ENCODE data around the gene TMEM271.
"Not testable (repeated sequence)": the region's sequence is repeated elsewhere in the genome, so short reads cannot be mapped to it uniquely, and the experiment has no call there.

TMEM271 gene

DNA sequence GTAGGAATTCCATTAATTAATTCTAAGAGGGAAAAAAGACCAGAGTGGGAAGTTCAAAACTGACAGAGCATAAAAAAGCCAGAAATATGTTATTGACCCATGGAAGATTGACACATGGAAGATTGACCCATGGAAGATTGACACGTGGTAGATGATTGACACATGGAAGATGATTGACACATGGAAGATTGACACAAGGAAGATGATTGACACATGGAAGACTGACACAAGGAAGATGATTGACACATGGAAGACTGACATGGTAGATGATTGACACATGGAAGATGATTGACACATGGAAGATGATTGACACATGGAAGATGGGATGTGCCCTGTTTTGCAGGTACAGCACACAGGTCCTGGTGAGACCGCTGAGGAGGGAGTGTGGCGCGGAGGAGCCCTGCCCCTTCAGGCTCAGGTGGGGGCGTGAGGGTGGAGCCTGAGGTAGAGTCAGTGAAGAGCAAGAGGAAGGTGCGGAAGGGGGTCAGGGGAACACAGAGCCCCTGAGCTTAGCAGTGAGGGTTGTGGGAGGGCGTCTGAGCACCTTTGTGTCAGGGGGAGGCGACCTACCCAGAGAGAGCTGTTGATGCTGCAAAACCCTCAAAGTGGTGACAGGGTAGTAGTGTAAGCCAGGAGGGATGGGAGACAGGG lies 33.4 kb upstream of the TMEM271 start:
- no peak for DNase-seq

DNA sequence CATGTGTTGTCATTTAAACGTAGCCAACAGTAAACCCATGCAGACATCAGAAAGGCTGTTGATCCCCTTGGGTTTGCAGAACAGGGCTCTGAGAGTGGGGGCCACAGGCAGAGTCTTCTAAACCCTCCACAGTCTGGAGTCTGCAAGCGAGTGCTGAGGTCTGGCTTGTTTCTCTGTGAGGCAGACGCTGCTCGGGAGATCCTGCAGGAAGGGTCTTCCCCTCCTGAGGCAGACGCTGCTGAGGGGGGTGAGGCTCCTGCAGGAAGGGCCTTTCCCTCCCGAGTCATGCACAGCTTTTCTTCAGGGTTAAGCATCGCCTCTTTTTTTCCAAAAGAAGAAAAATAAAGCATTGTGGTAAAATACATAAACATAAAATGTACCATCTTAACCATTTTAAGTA lies 32.1 kb upstream of the TMEM271 start:
- no peak for DNase-seq

DNA sequence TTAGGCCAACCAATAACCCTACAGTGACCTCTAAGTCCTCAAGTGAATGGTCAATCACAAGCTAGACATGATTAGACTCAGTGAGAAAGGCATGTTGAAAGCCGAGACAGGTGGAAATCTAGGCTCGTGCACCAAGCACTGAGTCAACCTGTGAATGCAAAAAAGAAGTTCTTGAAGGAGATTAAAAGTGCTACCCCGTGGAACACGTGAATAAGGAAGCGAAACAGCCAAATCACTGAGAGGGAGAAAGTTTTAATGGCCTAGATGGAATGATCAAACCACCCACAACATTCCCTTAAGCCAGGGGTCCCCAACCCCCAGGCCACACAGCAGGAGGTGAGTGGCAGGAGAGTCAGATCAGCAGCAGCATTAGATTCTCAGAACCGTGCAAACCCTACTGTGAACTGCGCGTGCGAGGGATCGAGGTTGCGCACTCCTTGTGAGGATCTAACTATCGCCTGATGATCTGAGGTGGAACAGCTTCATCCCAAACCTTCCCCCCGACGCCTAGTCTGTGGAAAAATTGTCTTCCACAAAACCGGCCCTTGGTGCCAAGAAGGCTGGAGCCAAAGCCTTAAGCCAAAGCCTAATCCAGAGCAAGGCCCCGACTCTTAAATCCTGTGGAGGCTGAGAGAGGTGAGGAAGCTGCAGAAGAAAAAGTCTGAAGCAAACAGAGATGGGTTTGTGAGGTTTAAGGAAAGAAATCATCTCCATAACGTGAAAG lies 29.8 kb upstream of the TMEM271 start:
- no peak for DNase-seq

DNA sequence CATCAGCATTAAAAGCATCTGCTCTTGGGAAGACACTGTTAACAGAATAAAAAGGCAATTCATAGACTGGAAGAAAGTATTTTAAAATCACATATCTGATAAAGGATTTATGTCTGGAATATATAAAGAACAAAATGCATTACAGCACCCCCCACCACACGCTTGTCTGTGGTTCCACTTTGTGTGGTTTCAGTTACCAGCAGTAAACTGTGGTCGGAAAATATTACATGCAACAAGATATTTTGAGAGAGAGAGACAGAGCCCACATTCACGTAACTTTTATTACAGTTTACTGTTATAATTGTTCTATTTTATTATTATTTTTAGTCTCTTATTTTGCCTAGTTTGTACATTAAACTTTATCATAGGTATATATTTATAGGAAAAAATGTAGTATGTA lies 28.0 kb upstream of the TMEM271 start:
- DNase-seq: no peak

DNA sequence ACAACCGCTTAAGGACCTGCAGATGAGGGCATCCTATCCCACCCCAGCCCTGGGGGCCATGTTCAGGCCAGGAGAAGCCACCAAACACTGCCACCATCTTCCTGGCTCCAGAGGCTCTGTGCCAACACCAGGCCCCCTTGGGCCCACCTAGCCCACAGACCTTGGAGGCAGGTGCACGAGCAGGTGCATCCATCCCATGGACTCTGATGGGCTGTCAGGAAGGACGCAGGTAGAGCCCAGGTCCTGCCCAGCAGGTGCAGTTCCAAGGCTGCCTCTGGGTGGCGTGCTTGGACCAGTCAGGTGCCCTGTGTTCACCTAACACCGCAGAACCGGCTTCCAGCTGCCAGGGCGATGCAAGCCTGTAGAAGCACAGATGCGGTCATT lies 26.5 kb upstream of the TMEM271 start:
- peak; percentile 14 for DNase-seq

DNA sequence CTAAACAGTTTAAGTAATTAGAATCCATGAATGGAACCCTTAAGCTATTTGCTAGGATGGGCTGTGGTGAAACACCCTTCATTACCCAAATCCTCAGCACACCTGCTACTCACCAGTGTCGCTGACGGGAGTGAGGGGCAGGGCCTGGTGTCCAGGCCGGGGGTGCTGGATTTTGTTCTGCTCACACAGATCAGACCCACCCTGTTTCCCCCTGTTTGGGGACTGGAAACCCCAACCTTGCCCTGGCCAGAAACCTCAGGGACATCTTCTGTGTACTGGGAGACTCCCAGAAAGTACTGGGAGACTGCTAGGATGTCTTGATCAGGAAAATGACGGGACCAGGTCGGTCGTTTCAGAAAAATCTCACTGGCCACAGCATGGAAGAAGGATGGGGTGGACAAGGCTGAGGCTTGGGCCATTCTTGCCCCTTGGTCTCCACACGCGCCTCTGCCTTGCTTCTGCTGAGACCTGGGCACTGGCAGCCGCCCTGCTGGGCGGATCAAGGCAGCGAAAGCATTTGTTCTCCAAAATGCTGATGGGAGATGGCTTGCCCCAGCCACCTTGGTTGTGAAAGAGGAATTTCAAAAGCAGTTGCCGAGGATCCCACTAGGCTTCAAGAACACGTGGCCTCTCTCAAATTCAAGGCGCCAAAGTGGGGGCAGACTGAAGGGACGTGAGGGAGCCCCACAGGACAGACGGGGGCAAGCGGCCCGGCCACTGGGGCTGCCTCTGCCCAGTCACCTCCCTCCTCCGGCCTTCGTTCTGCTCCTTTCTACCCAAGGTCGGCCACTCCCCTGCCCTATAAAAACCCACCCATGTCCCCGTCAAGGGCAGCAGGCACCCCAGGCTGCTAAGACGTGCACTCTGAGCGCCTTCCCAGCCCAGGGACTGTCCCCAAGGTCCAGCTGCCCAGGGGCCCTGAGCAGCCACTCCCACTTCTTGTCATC lies 25.8 kb upstream of the TMEM271 start:
- no peak for DNase-seq

DNA sequence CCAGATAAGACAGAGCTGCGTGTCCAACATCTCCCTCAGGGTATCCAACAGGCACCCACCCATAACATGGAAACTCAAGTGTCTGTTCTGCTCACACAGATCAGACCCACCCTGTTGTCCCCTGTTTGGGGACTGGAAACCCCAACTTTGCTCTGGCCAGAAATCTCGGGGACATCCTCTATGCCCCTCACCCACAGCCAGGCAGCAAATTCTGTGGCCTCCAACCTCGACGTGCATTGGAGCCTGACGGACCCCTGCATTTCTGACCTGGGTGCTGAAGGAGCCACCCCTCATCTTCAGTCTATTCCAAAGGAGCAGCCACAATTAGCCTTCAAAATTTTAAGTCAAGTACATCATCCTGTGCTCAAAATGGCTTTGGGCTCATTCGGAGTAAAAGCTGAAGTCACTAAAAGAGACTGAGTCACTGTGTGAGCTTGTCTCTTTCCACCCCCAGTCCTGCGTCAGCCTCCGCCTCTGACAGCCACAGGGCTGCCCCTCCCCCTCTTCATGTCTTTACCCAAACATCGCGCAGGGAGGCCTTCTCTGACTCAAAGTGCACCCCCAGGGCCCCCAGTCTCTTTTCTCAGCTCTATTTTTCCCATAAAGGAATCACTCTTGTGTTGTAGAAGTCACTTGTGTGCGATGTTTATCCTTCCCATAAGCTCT lies 24.9 kb upstream of the TMEM271 start:
- DNase-seq: no peak

DNA sequence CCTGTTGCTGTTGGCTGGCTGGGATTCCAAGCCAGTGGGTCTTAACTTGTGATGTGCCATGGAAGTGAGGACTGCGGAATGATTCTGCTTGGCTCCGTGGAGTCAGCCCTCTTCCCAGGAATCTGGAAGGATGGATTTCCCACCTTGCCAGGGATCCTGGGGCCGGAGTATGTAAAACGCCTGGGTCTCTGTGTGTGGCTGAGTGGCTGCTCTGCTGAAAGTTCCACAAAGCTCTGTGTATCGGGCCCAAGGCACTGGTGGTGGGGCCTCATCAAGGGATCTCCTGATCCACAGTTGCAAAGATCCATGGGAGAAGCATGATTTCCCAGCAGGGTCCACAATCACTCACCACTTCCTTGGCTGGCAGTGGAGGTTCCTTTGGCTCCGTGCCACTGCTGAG lies 24.1 kb upstream of the TMEM271 start:
- no peak for DNase-seq

DNA sequence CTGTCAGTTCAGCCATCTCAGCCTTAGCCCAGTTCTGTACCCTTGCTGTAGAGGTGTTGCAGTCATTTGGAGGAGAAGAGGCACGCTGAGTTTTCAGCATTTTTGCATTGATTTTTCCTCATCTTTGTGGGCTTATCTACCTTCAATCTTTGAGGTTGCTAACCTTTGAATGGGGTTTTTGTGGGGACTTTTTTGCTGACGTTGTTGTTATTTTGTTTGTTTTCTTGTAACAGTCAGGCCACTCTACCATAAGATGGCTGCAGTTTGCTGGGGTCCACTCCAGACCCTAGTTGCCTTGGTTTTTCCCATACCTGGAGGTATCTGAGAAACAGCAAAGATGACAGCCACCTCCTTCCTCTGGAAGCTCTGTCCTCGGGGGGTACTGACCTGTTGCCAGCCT lies 22.8 kb upstream of the TMEM271 start:
- no peak for DNase-seq

DNA sequence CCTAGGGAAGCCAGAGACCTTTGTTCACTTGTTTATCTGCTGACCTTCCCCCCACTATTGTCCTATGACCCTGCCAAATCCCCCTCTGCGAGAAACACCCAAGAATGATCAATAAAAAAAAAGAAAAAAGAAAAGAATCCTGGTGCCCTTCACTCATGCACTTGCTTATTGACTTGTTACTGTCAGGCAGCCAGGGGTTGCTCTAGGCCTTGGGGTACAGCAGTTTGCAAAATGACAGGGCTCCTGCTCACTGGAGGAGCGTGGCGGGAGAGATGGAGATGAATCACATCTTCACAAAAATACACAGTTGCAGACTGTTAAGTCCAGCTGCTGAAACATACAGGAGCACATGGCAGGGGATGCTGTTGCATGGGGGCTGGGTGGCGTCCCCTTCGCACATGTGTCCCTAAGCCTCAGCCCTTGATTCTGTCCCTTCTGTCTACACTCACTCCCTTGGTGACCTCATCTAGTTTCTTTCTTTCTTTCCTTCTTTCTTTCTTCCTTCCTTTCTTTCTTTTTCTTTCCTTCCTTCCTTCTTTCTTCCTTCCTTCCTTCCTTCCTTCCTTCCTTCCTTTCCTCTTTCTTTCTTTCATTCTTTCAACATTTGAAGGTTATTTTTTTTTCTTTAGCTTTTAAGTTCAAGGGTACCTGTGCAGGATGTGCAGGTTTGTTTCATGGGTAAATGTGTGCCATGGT lies 16.9 kb upstream of the TMEM271 start:
- no peak for DNase-seq

DNA sequence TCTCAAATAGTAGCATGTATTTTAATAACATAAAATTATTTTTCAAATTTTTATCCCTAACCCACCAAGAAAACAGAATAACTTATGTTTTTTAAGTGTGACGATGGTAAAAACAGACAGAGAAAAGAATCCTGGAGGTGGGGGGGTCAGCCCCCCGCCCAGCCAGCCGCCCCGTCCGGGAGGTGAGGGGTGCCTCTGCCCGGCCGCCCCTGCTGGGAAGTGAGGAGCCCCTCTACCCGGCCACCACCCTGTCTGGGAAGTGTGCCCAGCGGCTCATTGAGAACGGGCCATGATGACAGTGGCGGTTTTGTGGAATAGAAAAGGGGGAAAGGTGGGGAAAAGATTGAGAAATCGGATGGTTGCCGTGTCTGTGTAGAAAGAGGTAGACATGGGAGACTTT lies 16.1 kb upstream of the TMEM271 start:
- not testable (repeated sequence) for DNase-seq

DNA sequence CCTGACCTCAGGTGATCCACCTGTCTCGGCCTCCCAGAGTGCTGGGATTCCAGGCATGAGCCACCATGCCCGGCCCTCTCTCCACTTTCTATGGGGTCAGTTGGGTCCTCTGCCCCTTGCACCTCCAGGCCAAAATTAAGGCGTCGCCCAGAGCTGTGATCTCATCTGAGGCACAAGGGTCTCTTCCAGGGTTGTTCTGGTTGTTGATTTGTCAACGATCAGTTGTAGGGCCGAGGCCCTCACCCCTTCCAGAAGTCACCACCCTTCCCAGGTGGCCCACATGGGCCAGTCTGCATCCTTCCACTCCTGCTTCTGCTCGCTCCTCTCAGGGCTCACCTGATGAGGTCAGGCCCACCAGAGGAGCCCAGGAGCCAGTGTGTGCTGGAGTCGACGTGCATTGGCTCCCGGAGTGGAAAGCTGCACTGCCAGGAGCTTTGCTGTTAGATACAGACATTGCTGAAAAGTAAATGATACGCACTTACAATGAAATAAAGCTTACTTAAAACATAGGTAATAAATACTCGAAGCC lies 14.3 kb upstream of the TMEM271 start:
- DNase-seq: no peak

DNA sequence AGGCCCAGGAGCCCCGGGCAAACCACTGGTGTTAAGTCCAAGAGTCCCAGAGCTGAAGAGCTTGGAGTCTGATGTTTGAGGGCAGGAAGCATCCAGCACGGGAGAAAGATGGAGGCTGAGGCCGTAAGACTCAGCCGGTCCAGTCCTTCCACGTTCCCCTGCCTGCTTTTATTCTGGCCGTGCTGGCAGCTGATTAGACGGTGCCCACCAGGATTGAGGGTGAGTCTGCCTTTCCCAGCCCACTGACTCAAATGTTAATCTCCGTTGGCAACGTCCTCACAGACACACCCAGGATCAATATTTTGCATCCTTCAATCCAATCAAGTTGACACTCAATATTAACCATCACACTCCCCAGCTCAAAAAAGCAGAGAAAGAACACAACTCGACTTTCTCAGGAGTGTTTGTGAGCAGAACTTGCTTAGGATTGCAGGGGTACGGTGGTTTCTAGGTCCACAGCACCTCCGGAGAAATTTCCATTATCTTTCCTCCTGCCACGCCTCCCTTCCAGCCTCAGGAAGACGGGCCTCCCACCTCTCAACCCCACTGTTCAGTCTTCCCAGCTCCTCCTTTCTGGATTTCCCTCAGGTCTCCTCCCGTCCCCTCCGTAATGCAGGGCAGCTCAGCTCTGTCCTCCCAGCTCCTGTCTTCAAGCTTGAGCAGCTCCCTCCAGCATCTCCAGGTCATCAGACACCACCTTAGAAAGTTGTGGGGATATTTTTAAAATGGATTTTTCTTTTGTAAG lies 13.3 kb upstream of the TMEM271 start:
- no peak for DNase-seq

DNA sequence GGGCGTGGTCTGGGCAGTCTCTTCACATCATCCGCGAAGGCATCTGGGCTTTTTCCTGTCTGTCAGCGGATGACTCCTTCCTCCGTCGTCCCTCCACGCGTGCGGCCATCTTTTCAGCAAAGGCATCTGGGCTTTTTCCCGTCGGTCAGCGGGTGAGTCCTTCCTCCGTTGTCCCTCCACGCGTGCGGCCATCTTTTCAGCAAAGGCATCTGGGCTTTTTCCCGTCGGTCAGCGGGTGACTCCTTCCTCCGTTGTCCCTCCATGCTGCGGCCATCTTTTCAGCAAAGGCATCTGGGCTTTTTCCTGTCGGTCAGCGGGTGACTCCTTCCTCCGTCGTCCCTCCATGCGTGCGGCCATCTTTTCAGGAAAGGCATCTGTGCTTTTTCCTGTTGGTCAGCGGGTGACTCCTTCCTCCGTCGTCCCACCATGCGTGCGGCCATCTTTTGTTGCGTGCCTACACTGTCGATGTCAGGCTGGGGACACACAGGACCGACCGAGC lies 12.3 kb upstream of the TMEM271 start:
- no peak for DNase-seq

DNA sequence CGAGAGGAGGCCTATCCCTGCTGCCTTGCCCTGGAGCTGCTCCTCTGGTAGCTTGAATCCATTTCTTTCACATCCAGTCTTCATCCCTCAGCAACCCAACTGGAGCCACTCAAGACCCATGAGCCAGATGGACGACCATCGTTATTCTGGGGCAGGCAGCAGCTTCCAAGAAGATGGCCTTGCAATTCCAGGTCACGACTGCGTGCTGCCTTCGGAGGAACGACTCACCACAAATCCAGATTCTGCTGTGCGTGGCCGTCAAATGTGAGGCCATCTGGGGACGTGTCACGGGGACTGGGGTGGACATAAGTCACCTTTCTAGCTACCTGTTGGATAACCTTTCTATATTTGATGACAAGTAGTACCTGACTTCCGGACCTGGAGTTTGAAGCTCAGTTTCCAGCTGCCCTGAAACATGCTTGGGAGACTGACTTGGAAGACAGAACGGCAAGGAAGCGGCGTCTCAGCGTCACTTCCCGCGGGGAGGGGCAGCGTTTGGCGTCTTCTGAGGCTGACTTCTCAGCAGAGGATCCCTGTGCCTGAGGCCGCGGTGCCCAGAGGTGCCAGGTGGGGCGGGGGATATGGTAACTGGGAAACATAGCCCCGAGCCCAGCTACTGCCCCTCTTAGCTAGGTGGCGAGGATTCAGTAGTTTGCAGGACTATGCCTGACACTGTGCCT lies 11.7 kb upstream of the TMEM271 start:
- DNase-seq: no peak

DNA sequence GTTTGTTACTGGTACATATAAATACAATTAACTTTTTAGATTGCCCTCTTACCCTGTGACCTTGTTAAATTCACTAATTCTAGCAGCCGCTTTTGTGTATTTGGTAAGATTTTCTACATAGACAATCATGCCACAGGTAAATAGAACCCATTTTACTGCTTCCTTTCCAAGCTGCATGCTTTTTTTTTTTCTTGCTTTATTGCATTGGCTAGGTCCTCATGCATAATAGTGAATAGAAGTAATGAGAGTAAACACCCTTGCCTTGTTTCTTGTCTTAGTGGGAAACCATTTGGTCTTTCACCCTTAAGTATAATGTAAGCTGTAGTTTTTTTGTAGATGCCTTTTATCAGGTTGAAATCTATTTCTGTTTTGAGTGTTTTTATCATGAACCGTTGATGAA lies 7.7 kb upstream of the TMEM271 start:
- no peak for DNase-seq

DNA sequence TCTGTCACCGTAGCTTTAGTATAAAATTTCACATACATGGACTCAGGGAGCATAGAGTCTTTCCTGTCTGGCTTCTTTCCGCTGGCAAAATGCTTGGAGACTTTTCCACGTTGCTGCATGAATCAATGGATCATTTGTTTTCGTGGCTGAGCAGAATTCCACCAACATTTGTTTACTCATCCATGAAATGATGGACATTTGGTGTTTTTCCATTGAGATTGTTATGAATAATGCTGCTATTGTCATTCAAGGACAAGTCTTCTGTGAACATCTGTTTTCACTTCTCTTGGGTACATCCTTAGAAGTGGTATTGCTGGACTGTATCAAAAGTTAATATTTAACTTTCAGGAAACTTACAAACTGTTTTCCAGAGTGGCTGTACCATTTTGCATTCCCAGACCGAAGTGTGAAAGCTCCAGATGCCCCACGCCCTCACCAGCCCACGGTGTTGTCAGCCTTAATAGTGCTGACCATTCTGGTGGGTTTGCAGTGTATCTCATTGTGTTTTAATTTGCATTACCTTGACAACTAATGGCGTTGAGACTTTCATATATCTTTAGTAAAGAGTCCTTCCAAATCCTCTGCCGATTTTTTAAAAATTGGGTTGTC lies 5.8 kb upstream of the TMEM271 start:
- no peak for DNase-seq

DNA sequence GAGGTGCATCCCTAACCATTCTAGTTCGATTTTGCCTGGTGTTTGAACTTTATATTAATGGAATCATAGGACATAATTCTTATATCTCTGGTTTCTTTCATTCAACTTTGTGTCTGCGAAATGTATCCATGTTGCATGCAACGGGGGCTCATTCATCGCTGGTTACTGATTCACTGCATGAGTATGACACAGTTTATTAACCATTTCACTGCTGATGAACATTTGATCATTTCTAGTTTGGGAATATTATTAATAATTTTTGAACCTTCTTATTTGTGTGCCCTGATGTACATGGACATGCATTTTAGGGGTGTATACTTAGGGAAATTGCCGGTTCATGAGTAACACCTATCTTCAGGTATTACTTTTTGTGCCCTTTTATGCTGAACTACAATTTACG lies 5.1 kb upstream of the TMEM271 start:
- DNase-seq: no peak

DNA sequence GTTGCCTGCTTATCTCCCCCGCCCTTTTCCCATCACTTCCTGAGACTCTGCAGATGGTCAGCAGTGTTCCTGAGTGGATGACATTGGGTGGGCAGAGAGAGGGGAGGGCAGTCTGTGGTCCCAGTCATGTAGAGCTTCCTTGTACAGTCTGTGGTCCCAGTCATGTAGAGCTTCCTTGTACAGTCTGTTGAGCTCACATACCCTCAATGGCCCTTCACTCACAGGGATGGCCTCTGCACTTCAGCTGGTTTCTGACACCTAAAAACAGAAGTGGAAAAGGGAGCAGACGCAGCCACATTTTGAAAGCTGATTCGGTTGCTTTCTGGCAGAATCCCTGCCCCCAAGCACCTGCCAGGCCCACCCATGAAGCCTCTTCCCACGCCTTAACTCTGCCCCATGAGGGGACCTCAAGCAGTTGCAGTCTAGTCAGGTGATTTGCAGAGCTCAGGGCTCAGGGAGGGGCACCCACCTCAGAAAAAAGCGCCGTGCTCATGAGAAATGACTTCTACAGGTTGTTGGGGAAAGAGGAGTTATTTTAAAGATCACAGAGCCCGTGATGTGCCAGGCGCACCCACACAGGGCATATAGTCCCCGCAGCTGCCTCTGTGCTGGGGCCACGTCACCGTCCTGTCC lies 3.6 kb upstream of the TMEM271 start:
- DNase-seq: no peak
